CD4-positive, alpha-beta memory T cell (primary cell): ENCODE measurements around the gene IFNLR1. TPM values are rescaled to one million over a fixed set of nuclear protein-coding genes. Genes with fewer than 3 reads are reported as not detected.

Experiments
- CTCF ChIA-PET: fragments of 350-600 bp; sonication (Branson Sonifier 250); formaldehyde crosslinking; loops from one replicate; lab custom pipeline; 2021; ENCODE audit warnings: inconsistent platforms; ENCODE audit not compliant: partially characterized antibody; lab: Charles Lee
- POLR2A ChIA-PET: fragments of 350-600 bp; sonication (Branson Sonifier 250); formaldehyde crosslinking; loops from one replicate; lab custom pipeline; 2021; ENCODE audit not compliant: partially characterized antibody; lab: Charles Lee
- DNase-seq, 5 donors: peaks; one replicate each; pipeline versions ENCODE4 v3.0.0 to v3.0.0-alpha.2; 2020 to 2022; ENCODE audit warnings: mixed read lengths in 1 of 5
- H3K27ac ChIP-seq: one replicate; pipeline ENCODE4 v1.7.0; 2013; ENCODE audit warnings: low read depth, low read length
- H3K27me3 ChIP-seq: 2 replicates; pipeline ENCODE4 v1.7.0; 2013; ENCODE audit warnings: mild to moderate bottlenecking, low read length, moderate library complexity; ENCODE audit not compliant: insufficient read depth
- H3K36me3 ChIP-seq: 2 replicates; pipeline ENCODE4 v1.7.0; 2013; ENCODE audit warnings: mild to moderate bottlenecking, low read length, moderate library complexity; ENCODE audit not compliant: insufficient read depth
- H3K4me1 ChIP-seq: 2 replicates; pipeline ENCODE4 v1.7.0; 2013; ENCODE audit warnings: mild to moderate bottlenecking, low read length, moderate library complexity; ENCODE audit not compliant: insufficient read depth
- H3K4me3 ChIP-seq, 2 donors: one replicate each; pipeline ENCODE4 v1.7.0; 2013; ENCODE audit warnings: low read length in 2 of 2, mild to moderate bottlenecking in 1 of 2
- H3K9me3 ChIP-seq, 2 donors: one replicate each; pipeline ENCODE4 v1.7.0; 2013; ENCODE audit warnings: low read length in 2 of 2, control low read depth in 1 of 2; ENCODE audit not compliant: control insufficient read depth in 1 of 2
- H3K27ac Mint-ChIP-seq, 7 donors: one replicate each; pipeline ENCODE4 v1.8.0; 2020 to 2021; ENCODE audit warnings: mixed read lengths in 7 of 7, mild to moderate bottlenecking in 6 of 7, inconsistent platforms in 3 of 7, moderate library complexity in 3 of 7
- H3K27me3 Mint-ChIP-seq, 2 donors: one replicate each; pipeline ENCODE4 v1.8.0; 2020 to 2021; ENCODE audit warnings: mixed read lengths in 2 of 2
- H3K36me3 Mint-ChIP-seq, 2 donors: one replicate each; pipeline ENCODE4 v1.8.0; 2020 to 2021; ENCODE audit warnings: mixed read lengths in 2 of 2, inconsistent platforms in 1 of 2, mild to moderate bottlenecking in 1 of 2
- H3K4me1 Mint-ChIP-seq, 4 donors: one replicate each; pipeline ENCODE4 v1.8.0; 2020 to 2021; ENCODE audit warnings: mixed read lengths in 4 of 4, mild to moderate bottlenecking in 1 of 4
- H3K4me3 Mint-ChIP-seq, 8 donors: one replicate each; pipeline ENCODE4 v1.8.0; 2020 to 2021; ENCODE audit warnings: mixed read lengths in 8 of 8, mild to moderate bottlenecking in 7 of 8, moderate library complexity in 6 of 8, inconsistent platforms in 3 of 8
- H3K9me3 Mint-ChIP-seq, 8 donors: one replicate each; pipeline ENCODE4 v1.8.0; 2020 to 2021; ENCODE audit warnings: mixed read lengths in 8 of 8, mild to moderate bottlenecking in 5 of 8, inconsistent platforms in 3 of 8, moderate library complexity in 1 of 8
- intact Hi-C: fragments of 100-400 bp; cut with micrococcal nuclease; formaldehyde crosslinking; loops from one replicate; pipeline ENCODE4 v1.15.1; 2023
- polyA plus RNA-seq, 2 donors: library from polyadenylated mRNA; unstranded; fragments of 300-500 nt; fragmentation: Illumina TruSeq; gene quantifications; one replicate each; pipeline ENCODE4 v1.2.3, GENCODE V29; 2021
- total RNA-seq, 2 experiments: library from RNA; stranded (reverse); gene quantifications; one replicate each; pipeline ENCODE4 v1.2.3, GENCODE V29; 2021

IFNLR1 gene
- total and polyA plus RNA-seq, 4 experiments from 2014 or later, result 0.88 to 4.5 (median 2.0) TPM

DNA sequence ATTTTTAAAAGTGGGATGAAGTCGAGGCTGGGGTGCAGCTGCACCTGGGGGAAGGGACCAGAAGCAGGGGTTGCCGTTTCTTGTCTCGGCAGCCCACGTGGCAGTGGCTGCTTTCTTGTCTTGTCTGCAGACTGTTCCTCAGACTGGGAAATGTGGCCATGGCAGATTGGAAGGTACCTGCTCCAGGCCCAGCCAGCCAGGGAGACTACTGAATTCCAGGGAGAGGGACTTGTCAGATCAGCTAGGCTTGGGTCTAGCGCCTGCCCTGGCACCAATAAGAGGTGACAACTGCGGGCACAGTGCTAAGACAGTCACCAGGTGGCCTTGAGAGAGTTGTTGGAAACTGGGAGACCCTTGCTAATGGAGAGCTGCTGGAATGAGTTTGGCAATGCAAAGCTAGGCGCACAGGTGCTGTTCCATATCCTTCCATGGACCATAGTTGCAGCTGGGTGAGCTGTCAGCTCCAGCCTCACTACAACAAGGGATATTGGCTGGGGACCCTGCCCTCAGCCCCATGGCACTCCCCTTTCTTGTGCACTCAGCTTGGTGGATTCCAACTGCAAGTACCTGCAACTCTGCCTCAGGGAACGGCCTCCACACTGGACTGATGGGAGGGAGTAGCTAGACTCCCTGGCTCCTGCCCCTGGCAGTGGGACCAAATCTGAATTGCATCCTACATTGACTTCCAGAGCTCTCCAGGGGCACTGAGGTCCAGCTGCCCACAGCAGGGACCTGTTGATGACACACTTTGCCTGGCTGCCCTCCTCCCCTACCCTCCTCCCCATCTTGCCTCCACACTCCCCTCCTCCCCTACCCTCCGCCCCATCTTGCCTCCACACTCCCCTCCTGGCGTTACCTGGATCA lies 34.2 kb downstream of the IFNLR1 start:
- DNase-seq, result no peak
- Histone ChIP-seq H3K27ac (no peak overlapping the region), H3K27me3 (no peaks in the 10 kb centered on the region), H3K36me3 (no peaks in the 10 kb centered on the region), H3K9me3 (no peaks in the 10 kb centered on the region), H3K4me1 (peaks cover 10% of the 10 kb centered on the region), H3K4me3 (no peak overlapping the region)
- ChIA-PET POLR2A (no interaction called here), CTCF (interaction anchor here (2.5 to 10.7 kb wide), 2 partner anchors 47 to 240 kb away, joined by 10 to 158 read pairs; no protein-coding TSS in a partner anchor)
- peaks cover 7 to 15% of the 10 kb centered on the region in 2 donors for H3K27me3 Mint-ChIP-seq
- intact Hi-C loops, result loop anchor here (5.0 kb wide), 1 partner anchor 34 kb away; the partner anchor contains the start of gene IFNLR1
- no peaks in the 10 kb centered on the region for H3K9me3 Mint-ChIP-seq
- peaks cover 0 to 2% of the 10 kb centered on the region in 2 donors for H3K36me3 Mint-ChIP-seq
- no peak overlapping the region for H3K4me3 Mint-ChIP-seq
- no peak overlapping the region for H3K27ac Mint-ChIP-seq
- H3K4me1 Mint-ChIP-seq, result peaks cover 7 to 11% (median 9%) of the 10 kb centered on the region in 4 donors

DNA sequence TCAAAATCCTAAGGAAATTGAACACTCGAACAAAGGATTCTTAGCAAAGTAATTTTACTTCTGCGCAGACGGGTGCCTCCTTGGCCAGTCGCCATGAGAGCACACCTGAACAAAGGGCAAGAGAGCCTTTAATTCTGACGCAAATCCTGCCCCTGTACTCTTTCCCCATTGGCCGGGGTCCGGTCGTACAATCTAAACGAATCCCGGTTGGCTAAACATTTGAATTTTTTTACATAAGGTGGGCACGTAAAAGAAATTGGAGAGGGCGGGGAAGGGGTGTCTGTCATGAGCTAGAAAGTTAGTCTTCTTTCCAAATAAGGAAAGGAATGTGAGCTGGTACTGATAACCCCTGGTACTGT lies 35.9 kb downstream of the IFNLR1 start:
- no peak overlapping the region for H3K27ac ChIP-seq
- H3K9me3 Mint-ChIP-seq, result no peaks in the 10 kb centered on the region
- peak overlapping the region in 6 of 8 donors; percentile 39 to 80 (median 68) for H3K4me3 Mint-ChIP-seq
- H3K27ac Mint-ChIP-seq, result no peak overlapping the region
- no peak for DNase-seq
- intact Hi-C loops, result loop anchor here (5.0 kb wide), 1 partner anchor 36 kb away; the partner anchor contains the start of gene IFNLR1
- POLR2A ChIA-PET, result interaction anchor here (1.4 kb wide), 1 partner anchor 241 kb away, joined by 14 read pairs; no protein-coding TSS in a partner anchor
- no peak overlapping the region for H3K4me3 ChIP-seq
- H3K4me1 ChIP-seq, result peaks cover 10% of the 10 kb centered on the region
- H3K9me3 ChIP-seq, result no peaks in the 10 kb centered on the region
- H3K36me3 Mint-ChIP-seq, result no peaks in the 10 kb centered on the region
- H3K4me1 Mint-ChIP-seq, result peaks cover 7 to 11% (median 9%) of the 10 kb centered on the region in 4 donors
- H3K36me3 ChIP-seq, result no peaks in the 10 kb centered on the region
- CTCF ChIA-PET, result interaction anchor here (1.2 to 10.7 kb wide), 14 partner anchors 9 to 679 kb away, joined by 3 to 158 read pairs (median 6); no protein-coding TSS in a partner anchor
- H3K27me3 Mint-ChIP-seq, result peaks cover 9 to 17% of the 10 kb centered on the region in 2 donors
- H3K27me3 ChIP-seq, result no peaks in the 10 kb centered on the region

DNA sequence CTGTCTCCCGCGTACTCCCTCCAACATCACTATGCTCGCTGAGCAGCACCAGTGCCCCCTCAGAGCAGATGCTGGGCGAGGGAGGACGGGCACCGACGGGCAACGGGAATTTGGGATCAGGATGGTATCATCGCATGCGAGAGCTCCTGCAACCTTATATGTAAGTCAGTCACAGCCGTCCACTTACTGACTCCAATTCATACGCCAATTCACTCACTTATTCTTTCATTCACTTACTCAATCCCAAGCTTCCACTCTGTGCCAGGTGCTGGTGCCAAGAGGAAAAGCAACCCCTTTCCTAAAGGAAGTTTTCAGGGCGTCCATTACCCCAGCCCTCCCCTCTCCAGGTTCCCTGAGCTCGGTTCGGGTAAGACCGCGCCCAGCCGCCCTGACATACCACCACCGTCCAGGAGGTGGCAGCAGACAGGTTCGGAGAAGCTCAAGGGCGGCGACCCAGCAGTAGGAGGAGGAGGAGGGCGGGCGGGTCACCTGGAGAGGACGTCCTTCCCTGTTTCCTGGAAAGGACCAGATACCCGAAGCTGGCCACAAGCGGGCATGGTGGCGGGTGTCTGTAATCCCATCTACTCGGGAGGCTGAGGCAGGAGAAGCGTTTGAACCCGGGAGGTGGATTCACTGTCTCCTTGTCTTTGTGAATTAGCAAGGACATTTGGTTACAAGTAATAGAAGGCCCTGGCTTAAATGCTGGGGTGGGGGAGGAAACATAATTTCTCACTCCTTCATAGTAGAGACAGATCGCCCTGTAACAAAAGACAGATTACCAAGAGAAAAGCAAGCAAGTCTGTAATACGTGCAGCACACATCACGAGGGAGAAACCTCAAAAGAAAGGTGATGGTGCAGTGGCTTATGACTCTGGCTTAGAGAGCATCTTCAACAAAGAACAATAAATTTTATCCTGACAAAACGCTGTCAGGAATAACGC lies 36.6 kb downstream of the IFNLR1 start:
- H3K4me1 ChIP-seq, result peaks cover 10% of the 10 kb centered on the region
- ChIA-PET POLR2A (interaction anchor here (1.3 to 1.4 kb wide), 2 partner anchors 49 to 241 kb away, joined by 4 to 14 read pairs; no protein-coding TSS in a partner anchor), CTCF (interaction anchor here (0.7 to 10.7 kb wide), 35 partner anchors 8 to 682 kb away, joined by 3 to 158 read pairs (median 4); partner anchors contain the start of genes CLIC4, IFNLR1 and PNRC2)
- Mint-ChIP-seq H3K4me1 (peaks cover 7 to 11% (median 9%) of the 10 kb centered on the region in 4 donors), H3K9me3 (no peaks in the 10 kb centered on the region), H3K36me3 (no peaks in the 10 kb centered on the region), H3K27ac (peak overlapping the region in 2 of 7 donors; percentile 1 to 75), H3K4me3 (peak overlapping the region; percentile 39 to 80 (median 68)), H3K27me3 (peaks cover 9 to 18% of the 10 kb centered on the region in 2 donors)
- H3K4me3 ChIP-seq, result no peak overlapping the region
- no peaks in the 10 kb centered on the region for H3K27me3 ChIP-seq
- H3K9me3 ChIP-seq, result no peaks in the 10 kb centered on the region
- H3K27ac ChIP-seq, result no peak overlapping the region
- intact Hi-C loops, result loop anchor here (1.0 to 5.0 kb wide), 2 partner anchors 37 to 241 kb away; partner anchors contain the start of gene IFNLR1
- DNase-seq, result peak; percentile 72 to 81 (median 74)
- H3K36me3 ChIP-seq, result no peaks in the 10 kb centered on the region

DNA sequence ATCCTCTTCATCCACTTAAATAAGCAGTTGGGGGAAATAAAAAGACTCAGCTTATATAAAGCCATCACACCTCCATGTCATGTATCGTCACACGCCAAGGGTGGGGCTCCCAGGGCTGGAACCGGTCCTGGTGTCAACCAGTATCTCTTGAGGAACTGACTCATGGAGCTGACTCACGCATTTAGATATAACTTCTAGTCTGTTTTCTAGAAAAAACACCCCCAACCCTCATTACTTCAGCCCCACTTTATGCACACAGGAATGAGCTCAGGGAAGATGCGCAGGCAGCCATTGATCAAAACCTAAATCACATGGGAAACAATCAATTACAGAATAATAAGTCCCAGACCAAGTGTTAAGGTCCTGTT lies 37.2 kb downstream of the IFNLR1 start:
- H3K27ac ChIP-seq, result no peak overlapping the region
- Mint-ChIP-seq H3K4me1 (peaks cover 7 to 11% (median 9%) of the 10 kb centered on the region in 4 donors), H3K9me3 (no peaks in the 10 kb centered on the region), H3K27me3 (peaks cover 9 to 18% of the 10 kb centered on the region in 2 donors), H3K36me3 (no peaks in the 10 kb centered on the region), H3K27ac (no peak overlapping the region), H3K4me3 (peak overlapping the region in 2 of 8 donors; percentile 64 to 80)
- H3K4me3 ChIP-seq, result no peak overlapping the region
- no peaks in the 10 kb centered on the region for H3K9me3 ChIP-seq
- H3K4me1 ChIP-seq, result peaks cover 10% of the 10 kb centered on the region
- H3K36me3 ChIP-seq, result no peaks in the 10 kb centered on the region
- intact Hi-C loops, result loop anchor here (1.0 to 5.0 kb wide), 2 partner anchors 37 to 241 kb away; partner anchors contain the start of gene IFNLR1
- peak in 1 of 5 donors; percentile 47 for DNase-seq
- ChIA-PET POLR2A (interaction anchor here (1.3 to 1.4 kb wide), 2 partner anchors 49 to 242 kb away, joined by 4 to 14 read pairs; no protein-coding TSS in a partner anchor), CTCF (interaction anchor here (0.7 to 10.7 kb wide), 34 partner anchors 8 to 682 kb away, joined by 3 to 158 read pairs (median 4); partner anchors contain the start of genes CLIC4, IFNLR1 and PNRC2)
- no peaks in the 10 kb centered on the region for H3K27me3 ChIP-seq

DNA sequence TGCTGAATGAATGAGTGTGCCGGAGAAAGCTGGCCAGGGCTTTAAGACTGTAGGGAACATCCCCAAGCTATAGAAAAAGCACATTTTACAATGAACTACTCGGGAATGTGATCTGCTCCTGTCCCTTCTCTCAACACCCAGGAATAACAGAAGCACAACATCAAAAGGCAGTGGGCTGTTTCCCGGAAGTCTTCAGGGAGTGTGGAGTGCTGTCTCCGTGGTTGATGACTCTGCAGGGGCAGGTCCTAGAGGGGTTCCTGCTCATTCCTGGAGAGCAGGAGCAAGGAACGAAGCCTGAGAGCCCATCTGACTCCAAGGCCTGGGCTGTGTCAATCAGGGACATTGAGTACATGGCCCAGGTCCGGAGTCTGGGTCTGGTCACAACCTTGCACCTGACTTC lies 39.3 kb downstream of the IFNLR1 start:
- ChIA-PET POLR2A (no interaction called here), CTCF (interaction anchor here (1.2 to 10.7 kb wide), 4 partner anchors 9 to 245 kb away, joined by 3 to 158 read pairs (median 3); no protein-coding TSS in a partner anchor)
- H3K27me3 Mint-ChIP-seq, result peaks cover 9 to 22% of the 10 kb centered on the region in 2 donors
- intact Hi-C loops, result no loop called here
- H3K36me3 Mint-ChIP-seq, result no peaks in the 10 kb centered on the region
- Histone ChIP-seq H3K9me3 (no peaks in the 10 kb centered on the region), H3K27me3 (no peaks in the 10 kb centered on the region), H3K27ac (no peak overlapping the region), H3K4me3 (no peak overlapping the region), H3K36me3 (no peaks in the 10 kb centered on the region), H3K4me1 (peaks cover 10% of the 10 kb centered on the region)
- no peak overlapping the region for H3K4me3 Mint-ChIP-seq
- peak overlapping the region in 1 of 7 donors; percentile 19 for H3K27ac Mint-ChIP-seq
- no peak for DNase-seq
- no peaks in the 10 kb centered on the region for H3K9me3 Mint-ChIP-seq
- H3K4me1 Mint-ChIP-seq, result peaks cover 7 to 11% (median 9%) of the 10 kb centered on the region in 4 donors

DNA sequence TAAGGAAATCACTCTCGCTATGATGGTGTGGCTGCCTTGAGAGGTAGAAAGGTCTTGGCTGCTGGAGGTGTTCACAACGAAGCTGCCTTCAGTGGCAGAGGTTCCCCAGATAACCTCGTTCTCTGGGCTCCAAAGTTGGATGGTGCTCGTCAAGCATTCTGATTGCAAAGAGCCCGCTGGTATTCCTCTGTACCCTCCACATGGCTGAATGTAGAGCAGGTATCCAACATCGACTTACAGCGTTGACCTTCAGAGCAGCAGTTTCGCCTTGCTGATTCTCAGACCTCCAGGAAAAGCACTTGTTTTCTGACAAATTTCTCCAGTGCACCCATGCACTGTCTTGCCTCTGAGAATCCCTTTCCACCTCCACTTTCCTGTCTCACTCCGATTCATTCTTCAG lies 39.9 kb downstream of the IFNLR1 start:
- H3K27me3 ChIP-seq, result no peaks in the 10 kb centered on the region
- CTCF ChIA-PET, result interaction anchor here (1.4 to 10.7 kb wide), 2 partner anchors 8 to 246 kb away, joined by 3 to 158 read pairs; no protein-coding TSS in a partner anchor
- POLR2A ChIA-PET, result no interaction called here
- Mint-ChIP-seq H3K4me3 (no peak overlapping the region), H3K36me3 (no peaks in the 10 kb centered on the region), H3K9me3 (no peaks in the 10 kb centered on the region), H3K27ac (no peak overlapping the region), H3K4me1 (peaks cover 7 to 11% (median 9%) of the 10 kb centered on the region in 4 donors), H3K27me3 (peaks cover 11 to 22% of the 10 kb centered on the region in 2 donors)
- DNase-seq, result no peak
- no peak overlapping the region for H3K4me3 ChIP-seq
- H3K36me3 ChIP-seq, result no peaks in the 10 kb centered on the region
- intact Hi-C loops, result no loop called here
- H3K27ac ChIP-seq, result no peak overlapping the region
- H3K9me3 ChIP-seq, result no peaks in the 10 kb centered on the region
- peaks cover 10% of the 10 kb centered on the region for H3K4me1 ChIP-seq
